ENCODE data around the gene ZNF562.

ZNF562 gene

DNA sequence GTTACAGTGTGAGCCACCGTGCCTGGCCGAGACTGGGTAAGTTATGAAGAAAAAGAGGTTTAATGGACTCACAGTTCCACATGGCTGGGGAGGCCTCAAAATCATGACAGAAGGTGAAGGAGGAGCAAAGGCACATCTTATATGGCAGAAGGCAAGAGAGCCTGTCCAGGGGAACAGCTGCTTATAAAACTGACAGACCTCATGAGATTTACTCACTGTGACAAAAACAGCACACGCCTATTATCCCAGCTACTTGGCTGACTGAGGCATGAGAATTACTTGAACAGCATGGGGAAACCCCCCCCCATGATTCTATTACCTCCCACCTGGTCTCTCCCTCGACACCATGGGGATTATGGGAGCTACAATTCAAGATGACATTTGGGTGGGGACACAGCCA, 30.4 kb downstream of the ZNF562 start:
- no peak for DNase-seq (ENCODE audit: low read depth)

- DNase-seq (ENCODE audit: low read depth), result no peak
Observed at GRCh38 chr19:9641810-9642209, 33.1 kb downstream of the ZNF562 start.

DNA sequence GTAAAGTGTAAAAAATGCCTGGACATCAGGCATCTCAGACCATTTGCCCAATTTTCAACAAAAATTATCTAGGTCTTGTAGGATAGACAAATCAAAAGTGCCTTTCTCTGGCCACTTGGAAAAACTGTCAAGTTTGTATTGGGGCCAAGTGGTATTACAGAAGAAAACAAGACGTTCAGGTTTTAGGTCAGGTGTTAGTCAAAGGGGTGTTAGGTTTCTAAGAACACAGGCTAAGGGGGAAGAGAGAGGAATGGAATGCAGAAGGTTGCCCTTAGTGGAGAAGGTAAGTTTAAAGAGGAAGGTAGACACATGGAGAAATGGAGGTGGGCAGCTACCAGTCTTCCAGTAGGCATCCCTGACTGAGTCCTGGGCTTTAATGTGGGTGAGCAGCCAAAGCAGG, 33.9 kb downstream of the ZNF562 start:
- DNase-seq (ENCODE audit: low read depth), result no peak

DNA sequence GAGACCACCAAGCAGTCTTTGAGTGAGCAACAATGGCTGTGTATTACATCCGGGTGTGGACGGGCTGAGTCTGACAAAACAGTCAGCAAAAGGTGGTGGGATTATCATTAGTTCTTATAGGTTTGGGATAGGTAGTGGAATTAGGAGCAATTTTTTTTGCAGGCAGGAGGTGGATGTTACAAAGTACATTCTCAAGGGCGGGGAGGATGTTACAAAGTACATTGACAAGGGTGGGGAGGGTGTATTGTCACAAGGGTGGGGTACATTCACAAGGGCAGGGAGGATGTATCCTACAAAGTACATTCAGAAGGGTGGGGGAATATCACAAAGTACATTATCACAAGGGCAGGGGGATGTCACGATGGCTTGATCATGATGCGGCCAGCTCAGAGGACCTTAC, 38.9 kb downstream of the ZNF562 start:
- no peak for DNase-seq (ENCODE audit: low read depth)

DNA sequence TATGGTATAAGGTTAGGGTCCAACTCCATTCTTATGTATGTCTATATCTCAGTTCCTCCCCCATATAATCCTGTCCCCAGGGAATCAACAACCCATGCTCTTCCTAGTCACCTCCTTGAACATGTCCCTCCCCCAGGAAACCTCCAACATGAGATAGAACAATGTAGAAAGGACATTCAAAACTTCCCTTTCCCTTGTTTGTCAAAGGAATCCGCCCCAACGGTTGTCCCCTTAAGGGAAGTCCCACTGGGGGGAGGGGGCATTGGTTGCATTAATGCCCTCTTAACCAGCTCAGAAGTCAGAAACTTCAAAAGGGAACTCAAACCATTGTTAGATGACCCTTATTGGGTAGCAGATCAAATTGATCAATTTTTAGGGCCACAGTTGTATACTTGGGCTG, 47.0 kb downstream of the ZNF562 start:
- no peak for DNase-seq (ENCODE audit: low read depth)

DNA sequence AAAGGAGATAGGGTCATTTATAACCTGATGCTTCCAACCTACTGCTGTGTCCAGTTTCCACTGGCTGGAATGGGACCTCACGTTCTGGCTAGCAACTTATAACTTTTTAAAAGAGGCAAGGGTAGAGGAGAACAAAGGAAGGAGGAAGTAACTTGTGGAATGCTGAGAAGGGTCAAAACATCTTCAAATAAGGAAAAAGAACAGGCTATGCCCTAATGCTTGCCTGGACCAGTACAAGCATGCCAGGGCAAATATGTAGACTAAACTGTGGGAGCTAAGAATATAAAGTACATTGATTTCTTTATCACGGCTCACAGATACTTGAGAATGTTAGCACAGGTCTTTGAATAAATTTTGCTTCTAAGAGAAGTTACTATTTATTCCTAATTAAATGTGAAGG, 52.4 kb downstream of the ZNF562 start:
- DNase-seq (ENCODE audit: low read depth), result no peak

DNA sequence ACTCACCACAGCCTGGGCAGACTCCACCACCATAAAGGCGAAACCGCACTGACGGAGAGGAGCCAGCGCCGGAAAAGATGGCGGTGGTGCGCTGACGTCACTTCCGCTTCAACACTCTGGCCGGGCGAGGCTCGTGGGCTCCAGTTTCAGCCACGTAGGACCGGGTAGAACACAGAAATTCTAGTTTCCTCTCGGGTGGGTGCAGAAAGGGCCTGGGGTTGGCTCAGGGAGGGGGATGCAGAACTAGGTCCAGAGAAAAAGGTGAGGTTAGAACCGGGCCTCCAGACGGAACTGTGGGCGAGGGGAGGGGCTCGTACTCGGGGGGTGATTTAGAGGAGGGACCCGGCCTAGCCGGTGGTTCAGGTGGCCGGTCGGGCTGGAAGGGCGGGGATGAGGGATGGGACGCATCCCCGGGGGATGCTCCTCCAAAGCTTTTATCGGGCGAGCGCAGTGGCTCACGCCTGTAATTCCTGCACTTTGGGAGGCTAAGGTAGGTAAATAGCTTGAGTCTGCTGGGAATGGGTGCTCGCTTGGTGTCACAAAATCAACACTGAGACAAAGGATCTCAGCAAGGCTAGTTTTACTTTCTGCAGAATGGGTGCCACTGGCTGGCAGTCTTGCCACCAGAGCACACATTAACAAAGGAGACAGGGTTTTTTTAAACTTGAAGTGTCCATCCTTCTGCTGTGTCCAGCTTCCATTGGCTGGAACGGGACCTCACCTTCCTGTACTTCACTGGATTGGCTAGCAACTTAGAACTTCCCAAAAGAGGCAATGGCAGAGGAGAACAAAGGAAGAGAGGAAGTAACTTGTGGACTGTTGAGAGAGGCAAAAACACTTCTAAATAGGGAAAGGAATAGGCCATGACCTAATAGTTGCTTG, 53.5 kb downstream of the ZNF562 start, which contains the start of gene ZNF561:
ZNF561 (minus strand) TSS at position 77 of the 882 bp plus-strand sequence. CDS start 1,776 bp downstream, outside the sequence.
- peak; percentile 78 for DNase-seq (ENCODE audit: low read depth)

GRCh38 chr19:9620842-9621155, 54.1 kb downstream of the ZNF562 start:
- DNase-seq (ENCODE audit: low read depth), result no peak

GRCh38 chr19:9615844-9616243, 59.1 kb downstream of the ZNF562 start:
- DNase-seq (ENCODE audit: low read depth), result no peak

DNA sequence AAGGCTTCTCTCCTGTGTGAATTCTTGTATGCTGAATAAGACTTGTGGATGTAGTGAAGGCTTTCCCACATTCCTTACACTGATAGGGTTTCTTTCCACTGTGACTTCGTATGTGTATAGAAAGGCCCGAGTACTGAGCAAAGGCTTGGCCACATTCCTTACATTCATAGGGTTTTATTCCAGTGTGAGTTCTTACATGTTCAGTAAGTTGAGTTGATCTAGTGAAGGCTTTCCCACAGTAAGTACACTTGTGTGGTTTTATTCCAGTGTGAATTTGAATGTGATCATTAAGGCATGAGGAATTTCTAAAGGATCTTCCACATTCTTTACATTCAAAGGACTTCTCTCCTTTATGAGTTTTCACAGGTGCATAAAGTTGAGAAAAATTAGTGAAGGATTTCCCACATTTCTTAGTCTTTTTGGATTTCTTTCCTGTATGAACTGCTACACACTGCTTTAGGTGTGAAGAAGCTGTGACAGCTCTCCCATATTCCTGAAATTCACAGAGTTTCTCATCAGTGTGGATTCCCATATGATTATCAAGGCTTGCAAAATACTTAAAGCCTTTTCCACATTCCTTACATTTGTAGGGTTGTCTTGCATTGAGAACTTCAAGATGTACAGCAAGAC, 64.3 kb downstream of the ZNF562 start:
- DNase-seq (ENCODE audit: low read depth), result no peak

DNA sequence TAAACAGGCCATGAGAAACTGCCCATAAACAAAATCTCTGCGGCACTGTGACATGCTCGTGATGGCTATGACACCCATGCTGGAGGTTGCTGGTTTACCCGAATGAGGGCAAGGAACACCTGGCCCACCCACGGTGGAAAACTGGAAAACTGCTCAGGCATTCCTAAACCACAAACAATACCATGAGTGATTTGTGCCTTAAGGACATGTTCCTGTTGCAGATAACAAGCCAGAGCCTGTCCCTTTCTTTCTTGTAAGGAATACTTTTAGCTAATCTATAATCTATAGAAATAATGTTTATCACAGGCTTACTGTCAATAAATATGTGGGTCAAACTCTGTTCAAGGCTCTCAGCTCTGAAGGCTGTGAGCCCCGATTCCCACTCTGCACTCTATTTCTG, 66.0 kb downstream of the ZNF562 start:
- DNase-seq (ENCODE audit: low read depth), result no peak

- DNase-seq (ENCODE audit: low read depth), result no peak
Observed at GRCh38 chr19:9597027-9597426, 77.9 kb downstream of the ZNF562 start.
